ENCODE data around the gene KCNJ15.

The KCNJ15 gene

DNA sequence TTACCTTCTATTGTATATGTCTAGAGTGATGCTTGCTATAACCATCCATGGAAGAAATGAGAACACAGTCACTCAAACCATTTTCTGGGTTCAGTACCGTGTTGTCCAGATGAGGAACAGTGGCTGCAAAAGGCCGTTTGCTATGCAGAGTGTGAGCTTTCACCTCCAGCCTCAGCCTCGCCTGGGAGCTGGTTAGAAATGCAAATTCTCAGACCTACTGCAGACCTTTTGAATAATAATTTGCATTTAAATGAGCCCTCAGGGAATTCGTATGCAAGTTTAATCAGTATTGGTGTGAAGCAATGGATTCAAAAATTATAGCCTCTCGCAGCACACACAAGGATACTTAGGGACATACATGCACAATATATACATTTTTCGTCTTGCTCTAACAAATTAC is 24.1 kb downstream of the KCNJ15 start:
- TF ChIP-seq CTCF (conservative IDR thresholded peaks at IDR 0.05; ENCODE audit: low read length): no peak
- no peak for DNase-seq (ENCODE audit: low read depth)

GRCh38 chr21:38282921-38283320 is 26.1 kb downstream of the KCNJ15 start:
- H3K4me3 ChIP-seq (ENCODE audit: low read length): no peak overlapping the region
- peak; percentile 77 for DNase-seq (ENCODE audit: low read depth)
- TF ChIP-seq CTCF (conservative IDR thresholded peaks at IDR 0.05; ENCODE audit: low read length): no peak

More for the DNA sequence above, 24.1 kb downstream of the KCNJ15 start:
- no peak overlapping the region for H3K4me3 ChIP-seq (ENCODE audit: low read length)

DNA sequence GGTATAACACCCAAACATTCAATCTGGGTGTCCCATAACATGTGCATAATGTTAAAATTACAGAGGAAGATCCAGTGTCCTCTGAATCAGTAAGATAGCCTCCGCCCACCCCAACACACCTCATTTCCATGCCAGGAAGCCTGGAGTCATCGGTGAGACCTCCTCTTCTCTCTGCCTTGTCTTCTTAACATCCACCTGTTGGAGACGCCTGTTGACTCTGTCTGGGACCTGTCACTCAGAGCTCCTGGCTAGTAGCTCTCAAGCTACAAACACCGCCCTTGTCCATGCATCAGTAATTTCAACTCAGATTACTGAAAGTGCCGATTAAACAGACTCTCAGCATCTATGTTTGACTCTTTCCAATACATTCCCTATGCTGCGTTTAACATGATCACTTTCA is 27.4 kb downstream of the KCNJ15 start:
- no peak overlapping the region for H3K4me3 ChIP-seq (ENCODE audit: low read length)
- DNase-seq (ENCODE audit: low read depth): no peak
- no peak for TF ChIP-seq CTCF (conservative IDR thresholded peaks at IDR 0.05; ENCODE audit: low read length)

GRCh38 chr21:38286739-38287471 is 30.1 kb downstream of the KCNJ15 start:
- H3K4me3 ChIP-seq (ENCODE audit: low read length): no peak overlapping the region
- no peak for TF ChIP-seq CTCF (conservative IDR thresholded peaks at IDR 0.05; ENCODE audit: low read length)
- DNase-seq (ENCODE audit: low read depth): peak; percentile 58

- no peak overlapping the region for H3K4me3 ChIP-seq (ENCODE audit: low read length)
- no peak for TF ChIP-seq CTCF (conservative IDR thresholded peaks at IDR 0.05; ENCODE audit: low read length)
- no peak for DNase-seq (ENCODE audit: low read depth)
Observed at GRCh38 chr21:38287476-38287875, 30.7 kb downstream of the KCNJ15 start.

- TF ChIP-seq CTCF (conservative IDR thresholded peaks at IDR 0.05; ENCODE audit: low read length): no peak
- no peak overlapping the region for H3K4me3 ChIP-seq (ENCODE audit: low read length)
- DNase-seq (ENCODE audit: low read depth): peak; percentile 100
Observed at GRCh38 chr21:38289705-38290485, 33.1 kb downstream of the KCNJ15 start.

DNA sequence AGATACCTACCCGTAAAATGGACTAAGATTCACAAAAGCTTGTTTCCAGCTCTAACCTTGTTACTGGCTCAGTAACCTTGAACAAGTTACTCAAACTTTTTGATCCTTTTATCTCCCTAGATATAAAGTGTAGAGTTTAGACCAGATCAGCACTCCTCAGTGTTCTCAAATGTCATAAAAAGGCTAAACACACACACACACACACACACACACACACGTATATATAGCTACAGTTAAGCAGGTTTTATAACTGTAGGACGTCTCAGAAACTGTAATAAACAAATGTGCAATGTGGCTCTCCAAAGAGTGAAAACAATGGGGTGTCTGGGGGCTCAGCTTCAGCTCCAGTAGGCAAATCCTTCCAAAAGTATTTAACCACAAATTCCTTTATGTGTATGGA is 34.0 kb downstream of the KCNJ15 start:
- TF ChIP-seq CTCF (conservative IDR thresholded peaks at IDR 0.05; ENCODE audit: low read length): no peak

More for the DNA sequence above, 34.0 kb downstream of the KCNJ15 start:
- H3K4me3 ChIP-seq (ENCODE audit: low read length): no peak overlapping the region
- no peak for DNase-seq (ENCODE audit: low read depth)

All from AG10803 (cell line).